Psoas muscle (tissue), 8 donors: ENCODE results near the gene KRT83. TPM values are rescaled to one million over a fixed set of nuclear protein-coding genes. Genes with fewer than 3 reads are reported as not detected.

Experiments used
- ATAC-seq, 4 donors: fragments of 200-7000 bp; cut with Tn5 transposase; one replicate each; pipeline ENCODE4 v1.9.1; 2020; ENCODE audit warnings: moderate library complexity in 3 of 4, mild to moderate bottlenecking in 2 of 4
- DNase-seq, 2 donors: peaks; one replicate each; pipeline ENCODE4 v3.0.0-alpha.2; 2020
- H3K27ac ChIP-seq: fragments of 200-600 bp; one replicate; pipeline ENCODE4 v1.8.0; 2022
- H3K27me3 ChIP-seq, 3 donors: fragments of 200-600 bp in 1 of 3; one replicate each; pipeline versions ENCODE4 v1.6.1 to v1.8.0; 2013 to 2022; ENCODE audit warnings: low read length in 2 of 3, mild to moderate bottlenecking in 2 of 3, moderate library complexity in 1 of 3; ENCODE audit not compliant: insufficient read depth in 3 of 3
- H3K36me3 ChIP-seq, 2 donors: fragments of 200-600 bp in 1 of 2; one replicate each; pipeline versions ENCODE4 v1.6.1 to v1.8.0; 2013 to 2022; ENCODE audit warnings: low read depth in 1 of 2, mild to moderate bottlenecking in 1 of 2, moderate library complexity in 1 of 2; ENCODE audit not compliant: insufficient read depth in 1 of 2
- H3K4me1 ChIP-seq: fragments of 200-600 bp; one replicate; pipeline ENCODE4 v1.8.0; 2022
- H3K4me3 ChIP-seq: fragments of 200-600 bp; one replicate; pipeline ENCODE4 v1.8.0; 2022; ENCODE audit warnings: mild to moderate bottlenecking
- H3K9me3 ChIP-seq: fragments of 200-600 bp; one replicate; pipeline ENCODE4 v1.8.0; 2022
- WGBS, 3 donors: extraction: QIAGEN DNeasy Blood & Tissue Kit; methylation state at CpG; one replicate each; pipeline versions ENCODE4 v1.1.6 to v1.1.7; 2013; 5-methylcytosine and 5-hydroxymethylcytosine counted together
- intact Hi-C, 2 donors: fragments of 100-400 bp; cut with DNase I; formaldehyde crosslinking; loops; one replicate each; pipeline versions ENCODE4 v1.11.0 to v1.14.2; 2022
- polyA plus RNA-seq, 3 donors: library from polyadenylated mRNA; stranded (reverse); fragments of 200-250 nt; gene quantifications; one replicate each; pipeline ENCODE4 v1.2.3, GENCODE V29; 2013
- total RNA-seq, 4 donors: library from RNA; stranded (reverse); fragmentation: NEBNext Ultra II Directional in 2 of 4; extraction: Animal tissue kit (Norgen Biotek cat#: 25700) in 2 of 4; gene quantifications; one replicate each; pipeline versions ENCODE4 v1.2.1 to v1.2.4, GENCODE V29; 2021 to 2023
- TF ChIP-seq, protein P1 (sequence below): fragments of 200-600 bp; IDR thresholded peaks from one replicate; pipeline ENCODE4 v1.8.0; 2022; ENCODE audit warnings: antibody characterized with exemption
- donor health status: healthy with polysubstance abuse.
- donor health status: DM: no; HTN: no; CAD: no; lungs with moderate emphysema.
- donor health status: Bipolar disorder and iron deficiency.
- donor health status: healthy.
- donor health status: DM: yes; HTN: yes; CAD: no.
- donor health status: DM: no; HTN: no; CAD: no.
- donor health status: DM: no; HTN: no; CAD: no.
- donor health status: DM: yes; HTN: yes; CAD: no.

The KRT83 gene
- total and polyA plus RNA-seq, 7 donors, result not detected

DNA sequence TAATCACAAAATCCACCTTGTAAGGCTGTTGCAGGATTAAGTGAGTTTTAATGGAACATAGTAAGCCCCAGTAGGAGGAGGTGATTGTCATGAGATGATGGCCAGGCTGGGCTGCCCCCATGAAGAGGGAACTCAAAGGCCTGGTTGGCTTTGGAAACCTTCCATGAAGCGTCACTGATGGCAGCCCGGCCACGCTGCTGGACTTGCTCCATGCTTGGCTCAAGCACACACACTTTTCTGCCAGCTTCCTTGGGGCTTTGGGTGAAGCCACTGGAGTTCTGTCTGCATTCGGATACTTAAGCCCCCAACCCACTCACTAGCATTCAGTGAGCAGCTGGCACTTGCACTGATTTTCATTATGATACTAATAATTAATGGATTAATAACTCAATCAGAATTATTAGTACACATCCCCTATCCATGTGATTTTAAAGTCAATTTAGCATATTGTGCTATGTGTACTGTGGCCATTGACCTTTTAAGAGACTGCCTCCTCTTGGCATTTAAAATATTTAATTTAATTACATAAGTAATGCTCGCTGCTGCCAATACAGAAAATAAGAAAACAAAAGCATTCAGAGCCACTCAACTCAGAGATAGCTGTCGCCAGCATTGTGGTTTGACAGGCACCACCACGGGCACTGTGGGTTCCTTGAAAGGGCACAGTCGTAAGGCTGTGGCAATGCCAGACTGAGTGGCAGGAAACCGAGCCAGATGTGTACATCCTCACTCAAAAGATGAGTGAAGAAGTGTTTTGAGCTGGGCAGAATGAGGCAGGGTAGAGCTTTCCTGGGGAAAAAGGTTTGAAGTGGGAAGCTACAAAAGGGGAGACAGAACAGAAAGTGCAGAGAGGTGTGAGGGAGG, 30.2 kb upstream of the KRT83 start:
- H3K9me3 ChIP-seq, result no peaks in the 10 kb centered on the region
- intact Hi-C loops, result no loop called here
- H3K36me3 ChIP-seq, result no peaks in the 10 kb centered on the region
- 27 to 43% (median 30%) methylated on average over 9 of the region's 9 CpGs for WGBS, 3 donors
- H3K27ac ChIP-seq, result no peak overlapping the region
- peaks cover 0 to 26% (median 4%) of the 10 kb centered on the region in 3 donors for H3K27me3 ChIP-seq
- H3K4me3 ChIP-seq, result no peak overlapping the region
- no peaks in the 10 kb centered on the region for H3K4me1 ChIP-seq
- no peak for ATAC-seq
- TF ChIP-seq, protein P1, sequence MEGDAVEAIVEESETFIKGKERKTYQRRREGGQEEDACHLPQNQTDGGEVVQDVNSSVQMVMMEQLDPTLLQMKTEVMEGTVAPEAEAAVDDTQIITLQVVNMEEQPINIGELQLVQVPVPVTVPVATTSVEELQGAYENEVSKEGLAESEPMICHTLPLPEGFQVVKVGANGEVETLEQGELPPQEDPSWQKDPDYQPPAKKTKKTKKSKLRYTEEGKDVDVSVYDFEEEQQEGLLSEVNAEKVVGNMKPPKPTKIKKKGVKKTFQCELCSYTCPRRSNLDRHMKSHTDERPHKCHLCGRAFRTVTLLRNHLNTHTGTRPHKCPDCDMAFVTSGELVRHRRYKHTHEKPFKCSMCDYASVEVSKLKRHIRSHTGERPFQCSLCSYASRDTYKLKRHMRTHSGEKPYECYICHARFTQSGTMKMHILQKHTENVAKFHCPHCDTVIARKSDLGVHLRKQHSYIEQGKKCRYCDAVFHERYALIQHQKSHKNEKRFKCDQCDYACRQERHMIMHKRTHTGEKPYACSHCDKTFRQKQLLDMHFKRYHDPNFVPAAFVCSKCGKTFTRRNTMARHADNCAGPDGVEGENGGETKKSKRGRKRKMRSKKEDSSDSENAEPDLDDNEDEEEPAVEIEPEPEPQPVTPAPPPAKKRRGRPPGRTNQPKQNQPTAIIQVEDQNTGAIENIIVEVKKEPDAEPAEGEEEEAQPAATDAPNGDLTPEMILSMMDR, result no peak
- no peak for DNase-seq

DNA sequence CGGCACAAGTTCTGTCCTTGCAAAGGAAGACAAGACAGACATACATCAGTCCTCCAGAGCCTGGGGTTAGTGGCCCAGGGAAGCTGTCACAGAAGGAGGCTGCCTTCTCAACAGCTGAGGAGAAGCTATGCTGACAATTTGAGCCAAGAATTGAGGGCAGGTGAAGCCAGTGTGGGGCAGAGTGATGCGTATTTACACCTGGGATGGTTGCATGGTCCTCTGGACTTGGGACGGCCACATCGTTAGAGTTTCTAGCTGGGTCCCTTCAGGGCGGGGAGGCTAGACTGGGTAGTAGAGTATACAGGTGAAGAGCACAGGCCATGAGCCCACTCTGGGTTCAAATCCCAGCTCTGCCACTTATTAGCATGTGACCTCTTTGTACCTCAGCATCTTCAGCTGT, 29.6 kb upstream of the KRT83 start:
- Histone ChIP-seq H3K9me3 (no peaks in the 10 kb centered on the region), H3K27ac (no peak overlapping the region), H3K4me1 (no peaks in the 10 kb centered on the region), H3K27me3 (peaks cover 0 to 20% (median 1%) of the 10 kb centered on the region in 3 donors), H3K4me3 (no peak overlapping the region), H3K36me3 (no peaks in the 10 kb centered on the region)
- ATAC-seq, result no peak
- intact Hi-C loops, result no loop called here
- TF ChIP-seq, protein P1, result no peak
- DNase-seq, result no peak
- 93 to 95% (median 94%) methylated on average over 5 of the region's 5 CpGs for WGBS, 3 donors

DNA sequence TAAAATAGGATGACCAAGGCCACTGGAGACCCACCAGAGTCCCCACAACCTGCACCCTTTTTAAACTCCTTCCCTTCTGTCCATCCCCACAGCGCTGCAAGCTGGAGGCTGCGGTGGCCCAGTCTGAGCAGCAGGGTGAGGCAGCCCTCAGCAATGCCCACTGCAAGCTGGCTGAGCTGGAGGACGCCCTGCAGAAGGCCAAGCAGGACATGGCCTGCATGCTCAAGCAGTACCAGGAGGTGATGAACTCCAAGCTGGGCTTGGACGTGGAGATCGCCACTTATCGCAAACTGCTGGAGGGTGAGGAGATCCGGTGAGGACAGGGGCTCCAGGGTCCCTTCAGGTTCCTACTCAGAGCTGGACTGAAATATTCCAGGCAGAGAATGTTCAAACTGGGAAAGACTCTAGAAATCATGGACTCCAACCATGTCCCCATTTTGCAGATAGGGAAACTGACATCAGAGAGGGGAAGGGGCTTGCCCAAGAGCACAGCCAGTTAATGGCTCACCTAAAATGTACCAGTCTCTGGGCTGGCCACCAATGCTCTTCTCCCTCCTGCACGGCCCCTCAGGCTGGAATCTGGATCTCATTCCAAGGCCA, 28.9 kb upstream of the KRT83 start:
- DNase-seq, result no peak
- Histone ChIP-seq H3K27me3 (peaks cover 0 to 13% (median 0%) of the 10 kb centered on the region in 3 donors), H3K4me1 (no peaks in the 10 kb centered on the region), H3K36me3 (no peaks in the 10 kb centered on the region), H3K9me3 (no peaks in the 10 kb centered on the region), H3K4me3 (no peak overlapping the region), H3K27ac (no peak overlapping the region)
- TF ChIP-seq, protein P1, result no peak
- no peak for ATAC-seq
- WGBS, 3 donors, result 93 to 97% (median 96%) methylated on average over 8 of the region's 8 CpGs
- intact Hi-C loops, result no loop called here

- intact Hi-C loops, result no loop called here
- Histone ChIP-seq H3K27me3 (peaks cover 0 to 12% (median 0%) of the 10 kb centered on the region in 3 donors), H3K27ac (no peak overlapping the region), H3K4me3 (no peak overlapping the region), H3K9me3 (no peaks in the 10 kb centered on the region), H3K4me1 (no peaks in the 10 kb centered on the region), H3K36me3 (no peaks in the 10 kb centered on the region)
- 62 to 79% (median 66%) methylated on average over 6 of the region's 6 CpGs for WGBS, 3 donors
- no peak for ATAC-seq
- no peak for DNase-seq
- TF ChIP-seq, protein P1, result no peak
Measured at GRCh38 chr12:52349196-52349595, 28.0 kb upstream of the KRT83 start.
